ENCODE results near the gene TTN.

TTN gene

DNA sequence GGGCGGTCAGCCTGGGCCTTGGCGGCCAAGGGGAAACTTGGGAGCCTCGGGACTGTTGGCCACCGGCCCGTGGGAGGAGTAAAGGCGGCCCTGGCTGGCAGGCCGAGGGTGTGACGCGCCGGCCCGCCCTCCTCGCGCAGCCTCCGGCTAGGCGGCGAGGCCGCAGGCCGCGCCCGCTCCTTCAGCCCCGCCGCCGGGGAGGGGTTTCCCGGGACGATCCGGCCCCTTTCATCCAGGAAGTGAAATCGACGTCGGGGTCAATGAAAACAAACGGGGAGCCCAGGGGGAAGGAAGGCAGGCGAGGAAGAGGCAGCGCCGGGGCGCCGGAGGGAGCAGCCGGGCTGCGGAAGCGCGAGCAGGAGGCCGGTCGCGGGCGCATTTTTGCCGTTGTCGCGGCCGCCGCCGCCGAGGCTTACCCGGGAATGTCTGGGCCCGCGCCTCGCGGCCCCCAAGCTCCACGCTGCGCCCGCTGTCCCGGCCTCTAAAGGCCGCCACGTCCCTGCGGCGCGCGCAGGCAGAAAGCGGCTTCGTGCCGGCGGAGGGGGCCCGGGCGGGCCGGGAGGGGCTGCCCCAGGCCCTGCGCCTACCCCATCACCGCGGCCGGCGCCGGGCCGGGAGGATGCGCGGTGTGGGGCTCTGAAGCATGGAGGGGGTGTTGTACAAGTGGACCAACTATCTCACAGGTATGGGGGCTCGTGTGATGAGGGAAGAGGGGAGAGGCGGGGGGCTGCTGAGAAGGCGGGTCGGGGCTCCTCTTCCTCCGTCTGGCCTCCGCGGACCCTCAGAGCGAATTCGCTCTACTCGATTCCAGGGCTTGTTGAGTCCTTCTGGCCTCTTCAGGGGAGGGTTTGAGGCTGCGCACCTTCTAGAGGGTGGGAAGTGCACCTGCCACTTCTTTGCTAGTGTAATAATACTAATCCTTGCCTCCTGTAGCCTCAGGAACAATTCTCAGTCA is 326.7 kb downstream of the TTN start, which contains the start of gene PLEKHA3:
Gene PLEKHA3, plus strand, starts transcription at position 231 of the 955 bp plus-strand sequence. Its CDS starts 413 bp downstream, at position 644.
- peak; percentile 95 for DNase-seq

GRCh38 chr2:178479758-178480226 is 327.4 kb downstream of the TTN start:
- DNase-seq, result no peak

GRCh38 chr2:178479275-178479616 is 328.0 kb downstream of the TTN start:
- no peak for DNase-seq

DNA sequence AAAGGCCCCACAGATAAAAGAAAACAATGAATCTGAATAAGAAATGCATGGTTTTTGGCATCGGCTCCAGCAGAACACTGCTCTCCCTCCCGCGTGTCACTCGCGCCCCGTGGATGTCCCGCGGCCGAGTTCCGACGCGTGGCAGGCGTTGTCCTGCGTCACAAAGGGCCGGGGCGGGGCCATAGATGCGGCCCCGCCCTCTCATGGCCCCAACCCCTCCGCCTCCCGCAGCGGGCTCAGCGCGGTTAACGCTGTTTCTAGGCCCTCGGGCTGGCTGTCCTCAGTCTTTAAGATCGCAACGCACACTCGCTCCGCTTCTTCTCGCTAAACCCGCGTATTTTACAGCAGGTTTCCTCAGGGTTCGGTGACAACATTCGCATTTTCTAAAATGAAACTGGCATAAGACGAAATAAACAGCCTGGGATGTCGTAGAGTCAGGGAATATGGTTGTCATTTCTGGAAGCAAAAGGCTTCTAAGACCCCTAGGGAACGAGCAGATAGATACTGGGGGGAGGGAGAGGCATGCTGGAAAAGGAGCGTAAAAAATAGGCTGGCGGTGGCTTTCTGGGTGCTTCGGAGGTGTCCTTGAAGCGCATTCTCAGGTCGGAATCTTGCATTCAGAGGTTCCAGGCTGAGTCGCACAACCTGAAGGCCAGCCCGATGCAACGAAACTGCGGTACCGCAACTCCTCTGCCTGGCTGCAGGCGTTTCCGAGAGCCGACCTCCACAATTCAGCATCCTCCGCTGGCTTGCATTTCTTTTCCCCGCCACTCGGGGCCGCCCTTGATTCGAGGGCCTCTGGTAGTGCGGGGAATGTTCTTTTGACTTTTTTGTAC is 328.6 kb downstream of the TTN start, which contains the start of gene FKBP7:
Gene FKBP7, minus strand, starts transcription at position 162 of the 836 bp plus-strand sequence. Its CDS starts 101 bp downstream, at position 61.
- peak; percentile 77 for DNase-seq

GRCh38 chr2:178478130-178478438 is 329.1 kb downstream of the TTN start:
- DNase-seq, result no peak

DNA sequence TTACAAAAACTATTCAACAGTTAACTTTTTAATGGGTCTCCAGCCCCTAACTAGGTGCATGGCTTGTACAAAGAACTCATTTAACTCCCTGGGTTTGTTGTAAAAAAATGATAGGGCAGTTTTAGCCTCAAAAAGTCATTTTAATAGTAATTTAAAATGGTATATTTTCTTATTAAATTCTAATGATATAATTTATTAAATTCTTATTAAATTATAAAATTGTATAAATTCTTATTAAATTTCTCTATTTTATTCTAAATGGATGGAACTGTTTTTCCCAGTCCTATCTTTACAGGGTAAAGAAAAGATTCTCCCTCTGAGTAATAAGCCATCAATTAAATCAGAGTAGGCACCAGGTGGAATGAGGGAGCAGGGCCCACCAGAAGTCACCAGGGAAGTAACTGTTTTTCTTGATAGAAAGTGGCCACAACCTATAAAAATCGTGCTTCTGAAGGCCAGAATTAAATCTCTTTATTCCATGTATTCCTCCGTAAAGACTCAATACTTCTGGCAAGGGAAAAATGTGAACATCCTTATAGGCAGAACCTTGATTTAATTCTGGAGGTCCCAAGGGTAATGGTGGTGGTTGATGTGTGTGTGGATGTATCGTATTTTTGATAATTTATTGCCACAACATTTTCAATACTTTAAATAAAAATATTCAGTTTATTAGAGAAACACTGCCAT is 329.6 kb downstream of the TTN start:
- DNase-seq, result no peak

DNA sequence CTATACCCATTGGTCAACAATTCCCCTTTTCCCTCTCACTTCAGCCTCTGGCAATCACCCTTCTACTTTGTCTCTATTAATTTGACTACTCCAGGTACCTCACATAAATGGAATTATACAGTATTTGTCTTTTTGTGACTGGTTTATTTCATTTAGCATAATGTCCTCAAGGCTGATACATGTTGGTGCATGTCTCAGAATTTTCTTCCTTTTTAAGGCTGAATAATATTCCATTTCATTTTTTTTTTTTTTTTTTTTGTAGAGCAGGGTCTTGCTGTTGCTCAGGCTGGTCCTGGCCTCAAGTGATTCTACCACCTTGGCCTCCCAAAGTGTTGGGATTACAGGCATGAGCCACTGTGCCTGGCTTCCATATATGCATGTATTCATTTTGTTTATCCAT is 330.7 kb downstream of the TTN start:
- DNase-seq, result no peak
